ENCODE data around the gene GPM6B.

Gene GPM6B, protein sequence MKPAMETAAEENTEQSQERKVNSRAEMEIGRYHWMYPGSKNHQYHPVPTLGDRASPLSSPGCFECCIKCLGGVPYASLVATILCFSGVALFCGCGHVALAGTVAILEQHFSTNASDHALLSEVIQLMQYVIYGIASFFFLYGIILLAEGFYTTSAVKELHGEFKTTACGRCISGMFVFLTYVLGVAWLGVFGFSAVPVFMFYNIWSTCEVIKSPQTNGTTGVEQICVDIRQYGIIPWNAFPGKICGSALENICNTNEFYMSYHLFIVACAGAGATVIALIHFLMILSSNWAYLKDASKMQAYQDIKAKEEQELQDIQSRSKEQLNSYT

DNA sequence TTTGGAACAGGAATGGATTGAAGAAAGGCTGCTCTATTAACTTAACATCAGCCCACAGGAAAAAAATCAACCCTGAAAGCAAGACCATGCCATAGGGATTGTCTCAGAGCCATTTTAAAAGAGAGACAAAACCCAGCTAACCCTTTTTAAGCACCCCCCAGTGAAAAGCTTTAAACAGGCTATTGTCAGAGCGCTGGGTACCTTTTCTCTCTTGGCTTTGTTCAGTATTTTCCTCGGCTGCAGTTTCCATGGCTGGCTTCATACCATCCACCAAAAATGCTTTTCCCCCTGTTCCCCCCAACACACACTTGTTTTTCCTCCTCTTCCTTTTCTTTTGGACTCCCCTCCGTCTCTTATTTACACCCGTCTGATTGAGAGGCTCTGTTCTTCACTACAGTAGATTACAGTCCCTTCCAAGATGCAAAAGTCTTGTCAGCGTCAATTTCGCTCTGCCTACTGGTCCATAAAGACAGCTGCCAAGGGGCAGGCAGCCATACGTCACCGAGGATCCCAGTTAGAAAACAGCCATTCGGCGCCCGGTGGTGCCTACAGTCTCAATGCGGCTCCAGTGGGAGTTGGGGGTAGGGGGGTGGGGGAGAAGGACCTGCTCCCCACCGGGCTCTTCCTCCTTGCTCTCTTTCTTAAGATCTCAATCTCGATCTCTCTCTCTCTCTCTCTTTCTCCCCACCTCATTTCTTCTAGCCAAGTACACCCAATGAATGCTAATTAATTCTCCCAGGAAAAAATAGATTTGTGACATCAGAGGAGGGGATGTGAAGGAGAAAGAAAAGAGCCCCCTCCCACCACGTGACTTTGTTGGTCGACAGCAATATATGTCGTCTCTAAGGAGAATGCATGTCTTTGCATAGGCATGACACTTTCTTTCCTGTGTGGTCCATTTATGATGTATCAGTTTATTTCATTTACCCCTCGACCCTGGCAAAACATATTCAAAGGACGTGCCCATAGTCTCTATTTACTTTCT, at the start of gene GPM6B:
GPM6B (minus strand) TSS at position 451 of the 985 bp plus-strand sequence; CDS start at position 262, 189 bp downstream.
- H3K9ac ChIP-seq (ENCODE audit: low read depth in 1 of 2, low read length in 2 of 2): no peak within 1 kb of the TSS
- no peaks in the 10 kb centered on the region for H3K9me3 ChIP-seq (ENCODE audit: control insufficient read depth in 2 of 2, low read length in 2 of 2)
- H3K4me1 ChIP-seq (ENCODE audit: control insufficient read depth in 2 of 2, insufficient read depth in 2 of 2, low read length in 2 of 2): no peaks in the 10 kb centered on the region
- H3K4me3 ChIP-seq (ENCODE audit: low read length in 2 of 2): no peak within 1 kb of the TSS
- H3K36me3 ChIP-seq (ENCODE audit: control insufficient read depth in 2 of 2, insufficient read depth in 2 of 2, low read length in 2 of 2): no peaks in the 10 kb centered on the region
- no peak within 1 kb of the TSS for H3K27ac ChIP-seq (ENCODE audit: low read depth in 2 of 2, low read length in 2 of 2)
- H3K27me3 ChIP-seq (ENCODE audit: control insufficient read depth in 2 of 2, insufficient read depth in 2 of 2, low read length in 2 of 2): peaks cover 15 to 17% of the 10 kb centered on the region in 2 donors

DNA sequence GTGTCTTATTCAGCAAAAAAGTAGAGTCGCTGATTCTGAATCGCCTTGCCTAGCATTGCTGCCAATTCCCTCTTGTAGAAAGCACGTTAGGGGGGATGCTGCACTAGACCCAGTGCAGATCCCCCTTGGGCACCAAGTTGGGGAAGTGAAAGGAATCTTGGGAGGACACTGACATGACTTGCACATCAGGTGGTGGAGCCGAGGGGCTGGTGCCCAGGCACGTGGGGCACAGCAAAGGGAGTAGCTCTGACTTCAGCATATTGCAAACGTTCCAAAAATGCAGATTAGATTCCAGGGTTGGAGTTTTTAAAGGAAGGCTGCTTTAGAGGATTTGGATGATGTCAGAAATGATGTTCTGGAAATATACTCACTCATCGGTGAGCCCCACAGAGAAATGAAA, 47.4 kb upstream of the GPM6B start:
- Histone ChIP-seq H3K9me3 (ENCODE audit: control insufficient read depth in 2 of 2, low read length in 2 of 2) (no peaks in the 10 kb centered on the region), H3K27me3 (ENCODE audit: control insufficient read depth in 2 of 2, insufficient read depth in 2 of 2, low read length in 2 of 2) (peaks cover 12 to 13% of the 10 kb centered on the region in 2 donors), H3K9ac (ENCODE audit: low read depth in 1 of 2, low read length in 2 of 2) (no peak overlapping the region), H3K4me1 (ENCODE audit: control insufficient read depth in 2 of 2, insufficient read depth in 2 of 2, low read length in 2 of 2) (no peaks in the 10 kb centered on the region), H3K4me3 (ENCODE audit: low read length in 2 of 2) (no peak overlapping the region), H3K36me3 (ENCODE audit: control insufficient read depth in 2 of 2, insufficient read depth in 2 of 2, low read length in 2 of 2) (no peaks in the 10 kb centered on the region), H3K27ac (ENCODE audit: low read depth in 2 of 2, low read length in 2 of 2) (no peak overlapping the region)

DNA sequence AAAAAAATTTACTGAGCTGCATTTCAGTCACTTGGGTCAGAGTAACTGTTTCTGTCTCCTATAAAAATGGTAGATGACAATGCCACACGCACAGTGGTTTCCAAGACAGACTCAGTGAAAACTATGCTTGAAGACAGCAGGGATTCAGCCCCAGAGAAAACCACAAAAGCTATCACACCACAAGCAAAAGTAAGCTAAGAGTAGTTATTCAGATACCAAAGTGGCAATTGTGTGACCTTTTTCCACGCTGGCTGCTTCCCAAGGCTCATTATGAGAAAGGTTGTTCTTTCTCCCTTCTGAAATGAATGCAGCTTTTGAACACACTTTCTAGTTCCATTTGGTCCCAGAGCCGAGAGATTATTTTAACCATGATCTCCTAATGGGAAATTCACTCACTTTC, 46.4 kb upstream of the GPM6B start:
- no peaks in the 10 kb centered on the region for H3K36me3 ChIP-seq (ENCODE audit: control insufficient read depth in 2 of 2, insufficient read depth in 2 of 2, low read length in 2 of 2)
- H3K27ac ChIP-seq (ENCODE audit: low read depth in 2 of 2, low read length in 2 of 2): no peak overlapping the region
- no peak overlapping the region for H3K4me3 ChIP-seq (ENCODE audit: low read length in 2 of 2)
- no peaks in the 10 kb centered on the region for H3K4me1 ChIP-seq (ENCODE audit: control insufficient read depth in 2 of 2, insufficient read depth in 2 of 2, low read length in 2 of 2)
- no peak overlapping the region for H3K9ac ChIP-seq (ENCODE audit: low read depth in 1 of 2, low read length in 2 of 2)
- no peaks in the 10 kb centered on the region for H3K9me3 ChIP-seq (ENCODE audit: control insufficient read depth in 2 of 2, low read length in 2 of 2)
- peaks cover 9 to 12% of the 10 kb centered on the region in 2 donors for H3K27me3 ChIP-seq (ENCODE audit: control insufficient read depth in 2 of 2, insufficient read depth in 2 of 2, low read length in 2 of 2)

DNA sequence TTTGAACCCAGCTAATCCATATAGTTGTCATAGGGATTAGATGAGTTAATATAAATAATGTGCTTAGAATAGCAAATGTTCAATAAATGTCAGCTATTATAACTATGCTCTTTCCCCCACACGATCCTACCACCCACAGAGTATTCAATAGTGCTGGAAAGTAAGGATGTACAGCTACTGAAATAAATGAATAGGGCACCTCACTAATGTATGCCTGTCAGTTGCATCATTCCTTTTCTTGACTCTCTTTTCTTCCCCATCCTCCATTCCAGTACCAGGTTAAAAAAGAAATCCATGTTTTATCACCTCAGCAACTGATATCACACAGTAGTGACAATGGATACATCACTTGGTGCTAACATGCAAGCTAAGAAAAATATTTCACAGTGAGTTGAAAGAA, 42.8 kb upstream of the GPM6B start:
- Histone ChIP-seq H3K4me1 (ENCODE audit: control insufficient read depth in 2 of 2, insufficient read depth in 2 of 2, low read length in 2 of 2) (no peaks in the 10 kb centered on the region), H3K9me3 (ENCODE audit: control insufficient read depth in 2 of 2, low read length in 2 of 2) (no peaks in the 10 kb centered on the region), H3K27ac (ENCODE audit: low read depth in 2 of 2, low read length in 2 of 2) (no peak overlapping the region), H3K27me3 (ENCODE audit: control insufficient read depth in 2 of 2, insufficient read depth in 2 of 2, low read length in 2 of 2) (peaks cover 9 to 16% of the 10 kb centered on the region in 2 donors), H3K9ac (ENCODE audit: low read depth in 1 of 2, low read length in 2 of 2) (no peak overlapping the region), H3K36me3 (ENCODE audit: control insufficient read depth in 2 of 2, insufficient read depth in 2 of 2, low read length in 2 of 2) (no peaks in the 10 kb centered on the region), H3K4me3 (ENCODE audit: low read length in 2 of 2) (no peak overlapping the region)

DNA sequence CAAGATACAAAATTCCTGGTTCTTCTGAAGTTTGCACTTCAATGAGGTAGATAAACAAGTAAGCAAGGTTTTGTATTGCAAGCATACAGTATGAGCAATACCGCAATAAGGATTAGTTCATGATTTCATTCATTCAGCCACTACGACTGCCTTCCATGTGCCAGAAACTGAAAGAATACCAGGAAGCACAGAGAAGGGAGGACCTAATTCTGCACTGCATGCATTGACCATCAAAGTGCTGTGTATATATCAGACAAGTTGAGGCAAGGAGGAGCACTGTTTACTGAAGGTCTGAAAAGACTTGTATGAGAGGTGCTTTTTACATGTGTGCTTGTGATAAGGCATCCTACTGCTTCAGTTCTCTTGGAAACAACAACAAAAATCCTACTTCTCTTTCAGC, 40.9 kb upstream of the GPM6B start:
- peaks cover 2 to 10% of the 10 kb centered on the region in 2 donors for H3K27me3 ChIP-seq (ENCODE audit: control insufficient read depth in 2 of 2, insufficient read depth in 2 of 2, low read length in 2 of 2)
- H3K27ac ChIP-seq (ENCODE audit: low read depth in 2 of 2, low read length in 2 of 2): no peak overlapping the region
- H3K36me3 ChIP-seq (ENCODE audit: control insufficient read depth in 2 of 2, insufficient read depth in 2 of 2, low read length in 2 of 2): no peaks in the 10 kb centered on the region
- H3K9me3 ChIP-seq (ENCODE audit: control insufficient read depth in 2 of 2, low read length in 2 of 2): no peaks in the 10 kb centered on the region
- H3K9ac ChIP-seq (ENCODE audit: low read depth in 1 of 2, low read length in 2 of 2): no peak overlapping the region
- H3K4me1 ChIP-seq (ENCODE audit: control insufficient read depth in 2 of 2, insufficient read depth in 2 of 2, low read length in 2 of 2): no peaks in the 10 kb centered on the region
- H3K4me3 ChIP-seq (ENCODE audit: low read length in 2 of 2): no peak overlapping the region

DNA sequence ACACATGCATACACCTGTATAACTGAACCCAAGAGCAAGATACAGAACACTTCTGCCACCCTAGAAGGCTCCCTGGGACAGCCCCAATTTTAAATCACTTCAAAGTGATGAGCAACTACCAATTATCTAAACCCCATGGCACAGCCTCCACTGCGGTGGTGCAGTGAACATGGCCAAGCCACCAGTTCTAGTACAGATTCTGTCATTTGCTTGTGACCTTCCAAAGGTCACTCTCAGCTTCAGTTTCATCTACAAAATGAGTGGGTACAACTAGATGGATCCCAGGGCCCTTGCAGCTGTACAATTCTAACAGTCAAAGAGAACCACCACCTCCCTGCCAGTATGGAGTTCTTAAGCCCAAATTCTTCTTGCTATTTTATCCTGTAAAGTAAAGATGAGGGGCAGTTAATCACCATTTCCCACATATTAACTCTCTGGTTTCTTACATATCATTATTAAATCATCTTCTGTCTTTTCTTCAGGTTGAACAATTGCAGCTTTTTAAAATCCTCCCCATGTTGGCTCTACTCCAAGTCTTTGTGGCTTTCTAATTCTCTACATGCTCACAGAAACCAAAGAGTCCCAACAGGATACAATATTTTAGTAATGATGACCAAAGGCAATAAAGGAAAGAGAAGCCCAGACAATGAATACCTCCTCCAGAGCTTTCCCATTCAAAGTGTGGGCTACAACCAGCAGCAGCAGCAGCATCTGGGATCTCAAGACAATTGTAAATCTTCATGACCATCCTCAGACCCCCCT, 39.0 kb upstream of the GPM6B start:
- H3K9ac ChIP-seq (ENCODE audit: low read depth in 1 of 2, low read length in 2 of 2): no peak overlapping the region
- no peaks in the 10 kb centered on the region for H3K9me3 ChIP-seq (ENCODE audit: control insufficient read depth in 2 of 2, low read length in 2 of 2)
- peaks cover 2 to 10% of the 10 kb centered on the region in 2 donors for H3K27me3 ChIP-seq (ENCODE audit: control insufficient read depth in 2 of 2, insufficient read depth in 2 of 2, low read length in 2 of 2)
- H3K36me3 ChIP-seq (ENCODE audit: control insufficient read depth in 2 of 2, insufficient read depth in 2 of 2, low read length in 2 of 2): no peaks in the 10 kb centered on the region
- H3K4me1 ChIP-seq (ENCODE audit: control insufficient read depth in 2 of 2, insufficient read depth in 2 of 2, low read length in 2 of 2): no peaks in the 10 kb centered on the region
- H3K27ac ChIP-seq (ENCODE audit: low read depth in 2 of 2, low read length in 2 of 2): no peak overlapping the region
- no peak overlapping the region for H3K4me3 ChIP-seq (ENCODE audit: low read length in 2 of 2)

DNA sequence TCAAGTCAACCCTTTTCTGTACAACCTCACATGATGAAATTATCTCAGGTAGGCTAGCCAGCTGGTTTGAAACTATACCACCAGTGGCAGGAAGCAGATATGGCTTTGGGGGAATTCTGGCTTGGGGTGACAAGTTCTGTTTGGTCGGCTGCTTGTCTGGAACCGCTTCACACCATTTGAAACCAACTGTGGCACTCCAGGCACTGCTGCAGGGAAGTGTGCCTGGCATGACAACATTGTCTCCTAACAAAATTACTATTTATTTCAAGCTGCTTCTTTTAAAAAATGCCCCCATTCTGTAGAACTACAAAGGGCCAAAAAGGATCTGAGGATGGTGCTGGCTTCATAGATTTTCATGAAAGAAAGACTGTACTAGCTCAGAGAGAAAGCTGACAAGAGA, 37.1 kb upstream of the GPM6B start:
- peaks cover 0 to 2% of the 10 kb centered on the region in 2 donors for H3K9me3 ChIP-seq (ENCODE audit: control insufficient read depth in 2 of 2, low read length in 2 of 2)
- H3K27me3 ChIP-seq (ENCODE audit: control insufficient read depth in 2 of 2, insufficient read depth in 2 of 2, low read length in 2 of 2): peaks cover 2 to 10% of the 10 kb centered on the region in 2 donors
- H3K36me3 ChIP-seq (ENCODE audit: control insufficient read depth in 2 of 2, insufficient read depth in 2 of 2, low read length in 2 of 2): no peaks in the 10 kb centered on the region
- no peak overlapping the region for H3K4me3 ChIP-seq (ENCODE audit: low read length in 2 of 2)
- H3K9ac ChIP-seq (ENCODE audit: low read depth in 1 of 2, low read length in 2 of 2): no peak overlapping the region
- no peaks in the 10 kb centered on the region for H3K4me1 ChIP-seq (ENCODE audit: control insufficient read depth in 2 of 2, insufficient read depth in 2 of 2, low read length in 2 of 2)
- H3K27ac ChIP-seq (ENCODE audit: low read depth in 2 of 2, low read length in 2 of 2): no peak overlapping the region

GRCh38 chrX:13852001-13852695, 35.3 kb upstream of the GPM6B start:
- peaks cover 0 to 2% of the 10 kb centered on the region in 2 donors for H3K9me3 ChIP-seq (ENCODE audit: control insufficient read depth in 2 of 2, low read length in 2 of 2)
- H3K4me3 ChIP-seq (ENCODE audit: low read length in 2 of 2): no peak overlapping the region
- peaks cover 2 to 5% of the 10 kb centered on the region in 2 donors for H3K27me3 ChIP-seq (ENCODE audit: control insufficient read depth in 2 of 2, insufficient read depth in 2 of 2, low read length in 2 of 2)
- H3K9ac ChIP-seq (ENCODE audit: low read depth in 1 of 2, low read length in 2 of 2): no peak overlapping the region
- H3K4me1 ChIP-seq (ENCODE audit: control insufficient read depth in 2 of 2, insufficient read depth in 2 of 2, low read length in 2 of 2): no peaks in the 10 kb centered on the region
- H3K36me3 ChIP-seq (ENCODE audit: control insufficient read depth in 2 of 2, insufficient read depth in 2 of 2, low read length in 2 of 2): no peaks in the 10 kb centered on the region
- H3K27ac ChIP-seq (ENCODE audit: low read depth in 2 of 2, low read length in 2 of 2): no peak overlapping the region

DNA sequence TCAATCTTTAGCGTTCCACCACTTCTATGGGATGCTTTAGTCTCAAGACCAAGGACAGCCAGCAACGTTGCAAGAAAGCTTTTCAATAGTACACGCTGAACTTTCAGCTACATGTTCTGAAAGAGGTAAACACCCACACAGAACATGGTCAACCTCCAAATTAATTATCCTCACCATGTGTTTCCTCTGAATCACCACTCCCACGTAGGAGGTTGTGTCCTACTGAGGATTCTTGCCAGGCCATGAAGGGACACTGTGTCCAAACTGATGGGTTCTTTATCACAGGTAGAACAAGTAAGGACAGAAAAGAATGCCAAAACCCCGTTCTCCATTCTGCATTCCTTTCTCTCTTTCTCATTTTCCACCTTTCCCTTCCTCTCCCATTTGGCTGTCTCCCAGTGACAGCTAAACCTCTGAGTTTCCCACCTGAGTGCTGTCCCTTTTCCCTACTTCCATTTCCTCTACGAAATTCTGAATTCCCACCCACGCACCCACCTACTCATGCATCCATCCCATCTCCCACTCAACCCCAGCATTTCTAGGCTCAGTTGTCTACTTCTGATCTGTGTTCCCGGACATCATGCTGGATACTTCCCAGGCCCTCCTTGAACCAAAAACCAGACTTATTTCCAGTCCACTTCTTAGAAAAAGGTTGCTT, 29.0 kb upstream of the GPM6B start:
- H3K27me3 ChIP-seq (ENCODE audit: control insufficient read depth in 2 of 2, insufficient read depth in 2 of 2, low read length in 2 of 2): peaks cover 3 to 5% of the 10 kb centered on the region in 2 donors
- no peak overlapping the region for H3K4me3 ChIP-seq (ENCODE audit: low read length in 2 of 2)
- H3K9me3 ChIP-seq (ENCODE audit: control insufficient read depth in 2 of 2, low read length in 2 of 2): peaks cover 0 to 2% of the 10 kb centered on the region in 2 donors
- H3K4me1 ChIP-seq (ENCODE audit: control insufficient read depth in 2 of 2, insufficient read depth in 2 of 2, low read length in 2 of 2): no peaks in the 10 kb centered on the region
- H3K27ac ChIP-seq (ENCODE audit: low read depth in 2 of 2, low read length in 2 of 2): no peak overlapping the region
- no peak overlapping the region for H3K9ac ChIP-seq (ENCODE audit: low read depth in 1 of 2, low read length in 2 of 2)
- H3K36me3 ChIP-seq (ENCODE audit: control insufficient read depth in 2 of 2, insufficient read depth in 2 of 2, low read length in 2 of 2): no peaks in the 10 kb centered on the region

Data from mucosa of rectum (tissue), 2 donors.